Panc1 (cell line): ENCODE data around the gene PGPEP1. TPM values are rescaled to one million over a fixed set of nuclear protein-coding genes. Genes with fewer than 3 reads are reported as not detected.

ENCODE experiments used
- ATAC-seq: fragments of 200-7000 bp; cut with Tn5 transposase; 2 replicates; pipeline ENCODE4 v1.9.1; 2020; ENCODE audit warnings: mild to moderate bottlenecking, moderate library complexity
- BruUV-seq: library from RNA; stranded (reverse); fragments of 400-500 nt; replicated peaks from 2 replicates; lab custom pipeline; 2021; lab: Mats Ljungman, UMichigan
- CTCF ChIA-PET: fragments of 300-600 bp; sonication (Branson Sonifier 250); formaldehyde crosslinking; loops from one replicate; lab custom pipeline; 2022; ENCODE audit warnings: antibody characterized with exemption; lab: Charles Lee
- POLR2A ChIA-PET: fragments of 300-600 bp; sonication (Branson Sonifier 250); formaldehyde crosslinking; loops from one replicate; lab custom pipeline; 2022; ENCODE audit warnings: antibody characterized with exemption; lab: Charles Lee
- DNase-seq: peaks from one replicate; pipeline ENCODE4 v3.0.0-alpha.2; 2010; ENCODE audit warnings: low read depth, low spot score
- H3K27ac ChIP-seq: 2 replicates; pipeline ENCODE4 v1.5.1; 2011; ENCODE audit warnings: mild to moderate bottlenecking, low read length, inconsistent platforms
- H3K27me3 ChIP-seq: fragments of 200-500 bp; sonication (Bioruptor generic); 2 replicates; pipeline ENCODE4 v1.6.0; 2014; ENCODE audit warnings: low read length, inconsistent platforms; ENCODE audit not compliant: control insufficient read depth, insufficient read depth
- H3K36me3 ChIP-seq: fragments of 200-500 bp; sonication (Bioruptor generic); 2 replicates; pipeline ENCODE4 v1.5.1; 2014; ENCODE audit warnings: inconsistent platforms, mild to moderate bottlenecking, low read length, moderate library complexity; ENCODE audit not compliant: control insufficient read depth, insufficient read depth
- H3K4me1 ChIP-seq: 2 replicates; pipeline ENCODE4 v1.5.1; 2011; ENCODE audit warnings: inconsistent platforms, mild to moderate bottlenecking, low read length, moderate library complexity; ENCODE audit not compliant: control insufficient read depth, insufficient read depth
- H3K4me3 ChIP-seq, 2 experiments: 2 replicates each; pipeline ENCODE4 v1.5.1; 2011 to 2012; ENCODE audit warnings: low read depth in 2 of 2, low read length in 2 of 2, mild to moderate bottlenecking in 2 of 2, inconsistent platforms in 1 of 2, moderate library complexity in 1 of 2
- H3K9me3 ChIP-seq: fragments of 200-500 bp; sonication (Bioruptor generic); 2 replicates; pipeline ENCODE4 v1.5.1; 2014; ENCODE audit warnings: low read depth, mild to moderate bottlenecking, inconsistent platforms, low read length, moderate library complexity; ENCODE audit not compliant: control insufficient read depth, insufficient read depth
- POLR2AphosphoS5 ChIP-seq: IDR thresholded peaks from 2 replicates; pipeline ENCODE4 v1.6.1; 2012; ENCODE audit warnings: mild to moderate bottlenecking, low read depth, low read length, moderate library complexity
- REST ChIP-seq, 2 experiments: IDR thresholded peaks; 2 replicates each; pipeline ENCODE4 v1.6.1; 2011 to 2012; ENCODE audit warnings: low read depth in 2 of 2, control low read depth in 1 of 2, low read length in 1 of 2, mild to moderate bottlenecking in 1 of 2, moderate library complexity in 1 of 2; ENCODE audit not compliant: insufficient read depth in 1 of 2
- SIN3A ChIP-seq: IDR thresholded peaks from 2 replicates; pipeline ENCODE4 v1.6.1; 2012; ENCODE audit warnings: low read depth, mild to moderate bottlenecking, low read length, moderate library complexity, borderline replicate concordance; ENCODE audit not compliant: insufficient read depth
- TCF7L2 ChIP-seq: IDR thresholded peaks from 2 replicates; pipeline ENCODE4 v1.6.1; 2011; ENCODE audit warnings: mild to moderate bottlenecking, low read depth, low read length, inconsistent platforms
- in situ Hi-C: cut with HindIII; loops from 2 replicates; pipeline ENCODE4 v1.10.0; 2016; ENCODE audit warnings: low sequenced_read_pairs, low pct_unique_long_range_greater_than_20kb
- intact Hi-C: fragments of 100-400 bp; cut with micrococcal nuclease; formaldehyde crosslinking; loops from one replicate; pipeline ENCODE4 v1.10.0; 2022; ENCODE audit not compliant: unreplicated experiment
- total RNA-seq: library from RNA; stranded (reverse); gene quantifications from one replicate; pipeline ENCODE4 v1.2.1, GENCODE V29; 2021; ENCODE audit not compliant: unreplicated experiment
- TF ChIP-seq, protein P1 (sequence below): fragments of 450-650 bp; IDR thresholded peaks from 2 replicates; pipeline ENCODE4 v1.5.1; 2017; ENCODE audit warnings: mild to moderate bottlenecking

Gene PGPEP1
- total RNA-seq, 1 experiment from 2014 or later, result 36.3 TPM

DNA sequence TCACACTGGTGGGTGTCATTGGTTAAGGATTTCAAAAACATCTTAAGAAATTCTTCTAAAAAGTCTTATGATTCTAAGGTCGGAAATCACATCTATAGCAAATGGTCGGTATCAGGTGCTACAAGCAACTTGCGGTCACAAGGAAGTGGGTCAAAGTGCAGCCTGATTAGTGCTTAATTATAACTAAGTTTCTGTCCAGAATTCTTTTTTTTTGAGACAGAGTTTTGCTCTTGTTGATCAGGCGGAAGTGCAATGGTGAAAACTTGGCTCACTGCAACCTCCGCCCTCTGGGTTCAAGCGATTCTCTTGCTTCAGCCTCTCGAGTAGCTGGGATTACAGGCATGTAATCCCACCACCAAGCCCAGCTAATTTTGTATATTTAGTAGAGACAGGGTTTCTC lies 44.4 kb downstream of the PGPEP1 start:
- Histone ChIP-seq H3K4me3 (no peak overlapping the region), H3K36me3 (peaks cover 3% of the 10 kb centered on the region; the same call in 1 of the 2 replicates), H3K27me3 (no peaks in the 10 kb centered on the region), H3K9me3 (no peaks in the 10 kb centered on the region), H3K27ac (peak overlapping the region; percentile 91; the same call in 1 of the 2 replicates), H3K4me1 (peaks cover 29% of the 10 kb centered on the region)
- ATAC-seq (no peak), DNase-seq (no peak)
- CTCF ChIA-PET, result no interaction called here
- intact Hi-C loops (no loop called here), in situ Hi-C loops (no loop called here)
- POLR2A ChIA-PET, result no interaction called here
- TF ChIP-seq SIN3A, result no peak
- no peak for TF ChIP-seq TCF7L2
- TF ChIP-seq POLR2AphosphoS5, result no peak
- TF ChIP-seq, protein P1, sequence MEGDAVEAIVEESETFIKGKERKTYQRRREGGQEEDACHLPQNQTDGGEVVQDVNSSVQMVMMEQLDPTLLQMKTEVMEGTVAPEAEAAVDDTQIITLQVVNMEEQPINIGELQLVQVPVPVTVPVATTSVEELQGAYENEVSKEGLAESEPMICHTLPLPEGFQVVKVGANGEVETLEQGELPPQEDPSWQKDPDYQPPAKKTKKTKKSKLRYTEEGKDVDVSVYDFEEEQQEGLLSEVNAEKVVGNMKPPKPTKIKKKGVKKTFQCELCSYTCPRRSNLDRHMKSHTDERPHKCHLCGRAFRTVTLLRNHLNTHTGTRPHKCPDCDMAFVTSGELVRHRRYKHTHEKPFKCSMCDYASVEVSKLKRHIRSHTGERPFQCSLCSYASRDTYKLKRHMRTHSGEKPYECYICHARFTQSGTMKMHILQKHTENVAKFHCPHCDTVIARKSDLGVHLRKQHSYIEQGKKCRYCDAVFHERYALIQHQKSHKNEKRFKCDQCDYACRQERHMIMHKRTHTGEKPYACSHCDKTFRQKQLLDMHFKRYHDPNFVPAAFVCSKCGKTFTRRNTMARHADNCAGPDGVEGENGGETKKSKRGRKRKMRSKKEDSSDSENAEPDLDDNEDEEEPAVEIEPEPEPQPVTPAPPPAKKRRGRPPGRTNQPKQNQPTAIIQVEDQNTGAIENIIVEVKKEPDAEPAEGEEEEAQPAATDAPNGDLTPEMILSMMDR, result no peak
- TF ChIP-seq REST (IDR thresholded peaks at IDR 0.05; ENCODE audit: insufficient read depth in 1 of 2, low read depth in 2 of 2, low read length in 1 of 2), result no peak
- no TSS peak for BruUV-seq

- in situ Hi-C loops, result no loop called here
- DNase-seq (no peak), ATAC-seq (no peak)
- intact Hi-C loops, result no loop called here
- peaks cover 3% of the 10 kb centered on the region; the same call in 1 of the 2 replicates for H3K36me3 ChIP-seq
- H3K4me3 ChIP-seq, result peak overlapping the region in 1 of 2 experiments; percentile 2; a peak in 1 of 4 replicates
- H3K27ac ChIP-seq, result peak overlapping the region; percentile 91
- BruUV-seq, result TSS peak; percentile 98
- POLR2A ChIA-PET, result no interaction called here
- peaks cover 24% of the 10 kb centered on the region for H3K4me1 ChIP-seq
- no peaks in the 10 kb centered on the region for H3K9me3 ChIP-seq
- TF ChIP-seq, protein P1, result no peak
- CTCF ChIA-PET, result interaction anchor here (0.5 to 1.4 kb wide), 5 partner anchors 15 to 445 kb away, joined by 3 to 6 read pairs (median 3); no protein-coding TSS in a partner anchor
- no peaks in the 10 kb centered on the region for H3K27me3 ChIP-seq
Measured at GRCh38 chr19:18385359-18385674, 44.9 kb downstream of the PGPEP1 start.
